GM18519 (cell line): ENCODE data around the gene PARP16.

Experiments used
- ATAC-seq: cut with Tn5 transposase; IDR thresholded peaks from one replicate; pipeline ENCODE4 v1.9.1; 2021; ENCODE audit warnings: mild to moderate bottlenecking, moderate library complexity; ENCODE audit not compliant: unreplicated experiment, low FRiP score

Gene PARP16

DNA sequence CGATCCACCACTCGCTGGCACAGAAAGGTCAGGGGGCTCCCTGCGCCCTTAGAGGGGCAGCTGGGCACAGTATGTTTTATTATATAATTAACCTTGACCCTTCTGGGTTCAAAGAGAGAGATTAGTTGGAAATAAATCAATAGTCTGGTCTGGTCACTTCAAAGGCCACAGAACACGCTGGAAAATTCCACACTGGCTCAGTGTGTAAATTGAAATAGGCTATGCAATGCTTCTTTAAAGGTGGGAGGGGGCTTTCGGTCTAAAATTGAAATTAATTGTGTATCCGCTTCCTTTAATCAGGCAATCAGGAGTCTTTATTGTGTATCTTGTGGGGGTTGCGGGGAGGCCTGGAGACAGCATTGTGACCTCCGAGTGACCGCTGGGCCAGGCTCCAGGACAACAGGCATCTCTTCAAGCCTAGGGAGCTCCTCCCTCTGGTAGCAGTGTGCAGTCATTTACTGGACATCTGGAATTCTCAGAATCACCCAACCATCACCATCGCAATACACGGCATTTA is 25.8 kb upstream of the PARP16 start:
- ATAC-seq: no peak

DNA sequence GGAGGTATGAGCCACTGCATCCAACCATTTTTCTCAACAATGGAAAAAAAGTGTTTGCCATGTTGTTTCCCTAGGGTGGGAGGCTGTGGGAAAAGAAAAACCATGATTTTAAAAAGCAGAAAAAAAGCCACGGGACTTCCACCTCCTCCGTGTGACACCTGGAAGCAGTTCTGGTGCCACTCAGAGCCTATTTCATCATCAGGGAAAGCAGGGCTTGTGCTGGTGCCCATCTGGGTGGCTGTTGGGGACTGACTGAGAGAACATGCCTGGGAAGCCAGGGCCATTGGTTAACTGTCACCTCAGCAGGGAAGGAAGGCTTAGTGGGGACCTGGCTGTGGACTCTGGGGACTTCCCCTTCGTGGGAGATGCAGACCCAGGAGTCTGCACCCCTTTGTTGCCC is 25.1 kb upstream of the PARP16 start:
- no peak for ATAC-seq

DNA sequence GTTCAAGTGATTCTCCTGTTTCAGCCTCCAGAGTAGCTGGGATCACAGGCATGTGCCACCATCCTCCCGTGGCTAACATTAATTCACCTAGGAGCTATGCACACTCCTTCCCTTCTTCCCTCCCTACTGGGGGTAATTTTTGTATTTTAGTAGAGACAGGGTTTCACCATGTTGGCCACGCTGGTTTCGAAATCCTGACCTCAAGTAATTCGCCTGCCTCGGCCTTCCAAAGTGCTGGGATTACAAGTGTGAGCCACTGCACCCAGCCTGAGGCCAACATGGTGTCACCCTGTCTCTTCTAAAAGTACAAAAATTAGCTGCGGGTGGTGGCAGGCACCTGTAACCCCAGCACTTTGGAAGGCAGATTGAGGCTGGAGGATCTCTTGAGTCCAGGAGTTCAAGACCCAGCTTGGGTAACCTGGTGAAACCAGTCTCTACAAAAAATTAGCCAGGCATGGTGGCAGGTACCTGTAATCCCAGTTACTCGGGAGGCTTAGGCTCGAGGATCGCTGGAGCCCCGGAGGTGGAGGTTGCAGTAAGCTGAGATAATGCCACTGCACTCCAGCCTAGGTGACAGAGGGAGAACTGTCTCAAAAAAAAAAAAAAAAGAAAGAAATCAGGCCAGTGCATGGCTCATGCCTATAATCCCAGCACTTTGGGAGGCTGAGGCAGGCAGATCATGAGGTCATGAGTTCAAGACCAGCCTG is 23.9 kb upstream of the PARP16 start:
- no peak for ATAC-seq

DNA sequence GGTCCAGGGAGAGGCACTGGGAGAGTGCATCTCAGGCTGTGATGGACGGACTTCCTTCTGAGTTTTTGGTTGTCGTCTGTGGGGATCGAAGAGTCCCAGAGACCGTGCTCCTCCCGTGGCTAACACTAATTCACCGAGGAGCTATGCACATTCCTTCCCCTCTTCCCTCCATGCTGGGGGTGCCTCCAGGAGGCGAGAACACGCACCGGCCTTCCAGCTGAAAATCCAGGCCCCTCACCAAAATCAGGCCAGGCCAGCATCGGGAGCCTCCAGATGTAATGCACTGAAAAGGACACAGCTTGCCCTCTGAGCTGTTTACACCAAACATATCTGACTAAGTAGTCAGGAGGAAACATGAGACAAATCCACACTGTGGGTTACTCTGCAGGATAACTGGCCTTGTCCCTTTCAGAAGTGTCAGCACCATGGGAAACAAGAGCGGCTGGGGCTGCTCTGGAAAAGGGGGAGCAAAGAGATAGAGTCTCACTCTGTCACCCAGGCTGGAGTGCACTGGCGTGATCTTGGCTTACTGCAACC is 23.3 kb upstream of the PARP16 start:
- no peak for ATAC-seq

DNA sequence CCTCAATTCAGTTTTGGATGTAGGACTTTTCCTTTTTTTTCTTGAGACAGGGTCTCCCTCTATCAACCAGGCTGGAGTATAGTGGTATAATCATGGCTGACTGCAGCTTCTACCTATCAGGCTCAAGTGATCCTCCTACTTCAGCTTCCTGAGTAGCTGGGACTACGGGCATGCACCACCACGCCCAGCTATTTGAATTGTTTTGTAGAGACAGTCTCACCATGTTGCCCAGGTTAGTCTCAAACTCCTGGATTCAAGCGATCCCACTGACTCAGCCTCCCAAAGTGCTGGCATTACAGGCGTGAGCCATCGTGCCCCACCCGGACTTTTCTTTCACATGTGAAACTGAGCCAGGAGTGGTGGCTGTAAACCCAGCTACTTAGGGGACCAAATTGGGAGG is 21.3 kb upstream of the PARP16 start:
- ATAC-seq: no peak

DNA sequence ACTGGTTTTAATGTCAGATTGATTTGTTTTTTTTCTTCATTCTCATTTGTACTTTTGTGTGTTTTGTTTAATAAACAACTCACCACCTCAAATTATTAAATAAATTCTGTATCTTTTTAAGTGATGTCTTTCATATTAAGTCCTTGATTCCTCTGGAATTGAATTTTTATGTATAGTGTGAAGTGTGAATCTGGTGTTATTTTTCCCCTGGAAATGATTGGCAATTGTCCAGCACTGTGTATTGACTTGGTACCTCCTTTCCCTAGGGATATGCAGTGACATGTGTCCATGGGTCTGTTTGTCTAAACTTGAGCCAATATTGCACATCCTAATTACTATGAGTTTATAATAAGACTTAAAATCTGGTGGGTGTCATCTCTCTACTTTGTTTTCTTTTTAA is 19.9 kb upstream of the PARP16 start:
- no peak for ATAC-seq

DNA sequence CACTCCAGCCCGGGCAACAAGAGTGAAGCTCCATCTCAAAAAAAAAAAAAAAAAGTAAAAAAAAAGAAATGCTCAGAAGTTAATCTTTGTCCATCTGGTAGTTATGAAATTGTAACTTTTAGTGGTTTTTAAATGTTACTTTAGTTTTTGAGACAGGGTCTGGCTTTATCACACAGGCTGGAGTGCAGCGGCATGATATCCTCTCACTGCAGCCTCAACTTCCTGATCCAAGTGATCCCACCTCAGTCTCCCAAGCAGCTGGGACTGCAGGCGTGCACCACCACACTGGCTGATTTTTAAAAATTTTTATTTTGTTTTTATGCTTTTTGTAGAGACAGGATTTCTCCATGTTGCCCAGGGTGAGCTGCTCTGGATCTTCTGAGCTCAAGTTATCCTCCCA is 19.1 kb upstream of the PARP16 start:
- ATAC-seq: no peak

DNA sequence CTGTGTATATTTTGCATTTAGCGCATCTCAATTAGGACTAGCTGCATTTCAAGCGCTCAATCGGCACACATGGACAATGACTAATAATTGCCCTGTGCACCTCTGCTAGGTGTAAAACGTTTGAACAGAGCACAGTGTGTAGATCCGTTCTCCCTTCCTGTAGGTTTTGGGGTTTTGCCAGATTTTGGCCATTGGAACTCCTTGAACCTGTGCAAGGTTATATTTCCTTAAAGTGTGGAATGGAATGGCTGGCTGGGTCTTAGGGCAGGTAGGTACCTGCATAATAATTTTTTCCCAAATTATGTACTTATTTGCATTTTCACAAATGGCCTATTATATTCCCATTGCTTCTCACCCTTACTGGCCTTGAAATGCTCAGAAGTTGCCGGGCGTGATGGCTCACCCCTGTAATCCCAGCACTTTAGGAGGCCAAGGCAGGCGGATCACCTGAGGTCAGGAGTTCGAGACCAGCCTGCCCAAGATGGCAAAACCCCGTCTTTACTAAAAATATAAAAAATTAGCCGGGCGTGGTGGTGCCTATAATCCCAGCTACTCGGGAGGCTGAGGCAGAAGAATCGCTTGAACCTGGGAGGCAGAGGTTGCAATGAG is 18.6 kb upstream of the PARP16 start:
- no peak for ATAC-seq

DNA sequence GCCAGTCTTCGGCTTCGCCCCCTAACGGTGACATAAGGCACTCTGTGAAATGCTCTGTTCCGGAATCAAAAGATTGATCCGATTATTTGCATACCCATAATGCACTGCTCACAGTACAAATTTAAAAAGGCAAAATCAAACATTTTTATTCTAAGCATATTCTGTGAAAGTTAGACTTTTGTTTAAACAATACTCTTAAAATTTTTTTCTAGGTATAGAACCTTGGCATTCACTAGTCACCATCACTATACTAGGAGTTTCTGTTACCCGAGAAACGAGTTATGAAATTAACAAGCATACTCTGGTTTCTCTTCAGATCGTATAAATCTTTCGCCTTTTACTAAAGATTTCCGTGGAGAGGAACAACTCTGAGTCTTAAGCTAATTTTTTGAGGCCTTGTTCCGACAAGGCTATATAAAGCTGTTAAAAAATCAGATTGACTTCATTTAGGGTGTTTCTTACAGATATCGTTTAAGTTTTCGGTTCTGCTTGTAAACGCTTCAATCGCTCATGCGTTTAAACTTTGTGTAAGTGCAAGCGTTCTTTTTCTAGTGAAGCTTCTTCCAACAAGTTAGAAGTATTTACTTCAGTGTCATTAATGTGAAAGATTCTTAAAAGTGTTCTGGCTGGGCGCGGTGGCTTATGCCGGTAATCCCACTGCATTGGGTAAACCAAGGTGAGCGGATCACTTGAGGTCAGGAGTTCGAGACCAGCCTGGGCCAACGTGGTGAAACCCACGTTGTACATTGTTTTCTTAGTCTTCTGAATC is 17.9 kb upstream of the PARP16 start, which contains the start of gene RNU5B-1:
TSS of gene RNU5B-1 (plus strand) at position 297 of the 769 bp plus-strand sequence.
- peak; percentile 57 for ATAC-seq

DNA sequence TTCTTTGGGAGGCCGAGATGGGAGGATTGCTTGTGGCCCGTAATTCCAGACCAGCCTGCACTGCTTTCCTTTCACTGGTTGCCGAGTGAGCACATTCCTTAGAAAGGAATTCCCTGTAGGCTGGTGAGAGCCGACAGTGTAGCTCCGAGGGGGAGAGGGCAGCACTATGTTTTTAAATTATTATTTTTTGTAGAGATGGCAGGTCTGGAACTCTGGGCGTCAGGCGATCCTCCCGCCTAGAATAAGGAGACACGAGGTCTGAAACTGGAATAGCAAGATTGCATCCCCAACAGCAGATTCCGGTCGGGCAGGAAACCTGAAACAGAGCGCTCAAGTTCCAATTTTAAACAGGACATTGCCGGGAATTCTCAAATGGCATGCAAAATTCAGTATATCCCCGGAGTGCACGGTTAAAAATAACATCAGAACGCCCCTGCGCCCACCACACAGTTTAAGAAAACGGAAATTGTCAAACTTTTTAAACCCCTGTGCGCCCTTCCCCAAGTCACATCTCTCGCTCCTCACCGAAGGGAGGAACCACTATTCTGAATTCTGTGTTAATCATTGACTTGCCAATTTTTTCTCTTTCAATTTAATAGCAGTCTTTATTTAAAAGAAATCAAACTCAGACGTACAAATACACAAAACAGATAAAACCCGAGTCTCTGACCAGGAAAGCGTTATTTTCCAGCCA is 17.2 kb upstream of the PARP16 start:
- ATAC-seq: peak; percentile 1

DNA sequence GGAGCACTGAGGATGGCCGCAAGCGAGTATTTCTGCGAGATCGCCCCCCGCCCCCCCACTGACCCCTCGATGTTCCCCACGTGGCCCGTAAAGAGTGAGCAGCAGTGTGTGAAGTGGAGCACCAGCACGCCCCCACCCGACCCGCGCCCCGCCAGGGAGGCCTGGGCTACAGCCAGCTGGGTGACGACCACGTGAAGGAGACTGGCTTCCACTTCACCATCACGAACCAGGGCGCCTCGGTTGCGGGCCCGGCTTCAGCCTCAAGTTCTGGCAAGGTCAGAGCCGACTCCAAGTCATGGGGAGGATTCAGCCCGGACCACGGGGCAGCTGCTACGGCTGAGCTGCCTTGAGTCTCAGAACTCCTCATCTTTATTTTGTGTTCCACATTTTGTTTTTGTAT is 15.4 kb upstream of the PARP16 start:
- no peak for ATAC-seq

DNA sequence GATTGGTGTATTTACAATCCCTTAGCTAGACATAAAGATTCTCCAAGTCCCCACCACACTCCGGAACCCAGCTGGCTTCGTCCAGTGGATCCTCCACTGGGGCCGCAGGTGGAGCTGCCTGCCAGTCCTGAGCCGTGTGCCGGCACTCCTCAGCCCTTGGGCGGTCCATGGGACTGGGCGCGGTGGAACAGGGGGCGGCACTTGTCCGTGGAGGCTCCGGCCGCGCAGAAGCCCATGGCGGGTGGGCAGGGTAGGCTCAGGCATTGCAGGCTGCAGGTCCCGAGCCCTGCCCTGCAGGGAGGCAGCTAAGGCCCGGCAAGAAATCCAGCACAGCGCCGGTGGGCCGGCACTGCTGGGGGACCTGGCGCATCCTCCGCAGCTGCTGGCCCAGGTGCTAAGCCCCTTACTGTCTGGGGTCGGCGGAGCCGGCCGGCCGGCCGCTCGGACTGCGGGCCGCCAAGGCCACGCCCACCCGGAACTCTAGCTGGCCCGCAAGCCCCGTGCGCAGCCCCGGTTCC is 14.3 kb upstream of the PARP16 start:
- ATAC-seq: no peak

DNA sequence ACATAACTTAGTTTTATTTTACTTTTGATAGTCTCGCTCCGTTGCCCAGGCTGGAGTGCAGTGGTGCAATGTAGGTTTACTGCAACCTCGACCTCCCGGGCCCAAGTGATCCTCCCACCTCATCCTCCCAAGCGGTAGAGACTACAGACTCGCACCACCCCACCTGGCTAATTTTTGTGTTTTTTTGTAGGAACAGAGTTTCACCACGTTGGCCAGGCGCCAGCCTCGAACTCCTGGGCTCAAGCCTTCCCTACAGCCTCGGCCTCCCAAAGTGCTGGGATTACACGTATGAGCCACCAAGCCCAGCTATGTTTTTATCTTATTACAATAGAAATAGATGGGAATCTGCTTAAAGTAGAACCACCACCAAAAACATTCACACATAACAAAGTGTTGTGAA is 12.0 kb upstream of the PARP16 start:
- ATAC-seq: no peak

DNA sequence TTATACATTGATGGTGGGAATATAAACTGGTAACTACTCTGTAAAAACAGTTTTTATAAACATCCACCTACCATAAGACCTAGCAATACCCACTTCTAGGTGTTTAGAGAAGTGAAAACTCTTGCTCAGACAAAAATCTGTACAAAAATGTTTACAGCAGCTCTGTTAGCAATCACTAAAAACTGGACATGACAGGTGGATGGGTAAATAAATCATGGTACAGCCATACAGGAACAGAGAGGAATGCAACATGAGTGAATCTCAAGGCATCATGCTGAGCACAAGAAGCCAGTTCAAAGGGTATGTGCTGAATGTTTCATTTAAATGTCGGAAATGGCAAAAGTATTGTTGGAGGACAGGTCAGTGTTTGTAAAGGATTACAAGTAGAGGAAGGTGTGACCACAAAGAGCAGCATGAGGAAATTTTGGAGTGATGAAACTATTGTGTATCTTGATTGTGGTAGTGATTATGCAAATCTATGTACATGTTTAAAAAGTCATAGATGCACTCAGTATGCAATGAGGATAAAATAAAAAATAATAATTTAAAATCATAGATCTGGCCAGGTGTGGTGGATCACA is 6.3 kb upstream of the PARP16 start:
- no peak for ATAC-seq

DNA sequence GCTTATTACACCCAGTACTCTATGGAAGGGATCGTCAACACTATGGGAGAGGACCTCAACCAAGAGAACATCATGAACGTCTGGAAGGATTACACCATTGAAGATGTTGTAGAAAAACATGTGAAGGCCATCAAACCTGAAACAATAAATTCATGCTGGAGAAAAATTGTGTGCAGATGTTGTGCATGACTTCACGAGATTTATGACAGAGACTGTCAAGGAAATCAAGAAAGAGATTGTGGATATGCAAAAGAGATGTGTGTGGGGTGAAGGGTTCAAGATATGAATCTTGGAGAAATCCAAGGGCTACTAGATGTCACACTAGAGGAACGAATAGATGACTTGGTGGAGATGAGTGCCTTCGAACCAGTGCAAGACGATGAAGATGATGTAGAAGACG is 3.5 kb upstream of the PARP16 start:
- no peak for ATAC-seq

DNA sequence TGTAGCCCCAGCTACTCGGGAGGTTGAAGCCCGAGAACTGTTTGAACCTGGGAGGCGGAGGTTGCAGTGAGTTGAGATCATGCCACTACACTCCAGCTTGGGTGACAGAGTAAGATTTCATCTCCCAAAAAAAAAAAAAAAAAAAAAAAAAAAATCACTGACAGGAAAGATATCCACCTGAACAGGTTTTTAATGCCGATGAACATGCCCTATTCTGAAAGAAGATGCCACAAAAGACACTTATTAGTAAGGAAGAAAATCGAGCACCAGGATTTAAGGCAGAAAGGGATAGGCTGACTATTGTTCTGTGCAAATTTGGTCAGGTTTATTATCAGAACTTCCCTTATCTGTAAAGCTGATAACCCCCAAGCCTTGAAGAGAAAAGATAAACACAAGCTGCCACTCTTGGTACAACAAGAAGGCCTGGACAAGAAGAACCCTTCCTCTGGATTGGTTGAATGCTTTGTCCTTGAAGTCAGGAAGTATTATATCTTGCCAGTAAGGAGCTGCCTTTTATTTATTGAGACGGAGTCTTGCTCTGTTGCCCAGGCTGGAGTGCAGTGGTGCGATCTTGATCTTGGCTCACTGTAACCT is 2.7 kb upstream of the PARP16 start:
- ATAC-seq: no peak

DNA sequence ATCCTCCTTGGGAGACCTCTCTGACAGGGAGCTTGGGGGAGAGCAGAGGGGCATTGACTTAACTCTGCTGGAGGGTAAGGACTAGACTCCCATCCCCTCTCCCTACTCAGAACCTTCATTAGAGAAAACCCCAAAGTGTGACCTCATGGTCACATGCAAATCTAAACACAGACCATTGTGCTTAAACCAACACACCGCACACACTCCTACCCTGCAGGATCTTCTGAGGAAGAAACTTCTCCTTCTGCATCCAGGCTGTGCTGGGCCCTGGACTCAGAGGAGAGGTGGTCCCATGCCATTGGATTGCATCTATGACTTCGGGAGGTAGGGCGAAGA is 805 bp upstream of the PARP16 start:
- ATAC-seq: no peak

DNA sequence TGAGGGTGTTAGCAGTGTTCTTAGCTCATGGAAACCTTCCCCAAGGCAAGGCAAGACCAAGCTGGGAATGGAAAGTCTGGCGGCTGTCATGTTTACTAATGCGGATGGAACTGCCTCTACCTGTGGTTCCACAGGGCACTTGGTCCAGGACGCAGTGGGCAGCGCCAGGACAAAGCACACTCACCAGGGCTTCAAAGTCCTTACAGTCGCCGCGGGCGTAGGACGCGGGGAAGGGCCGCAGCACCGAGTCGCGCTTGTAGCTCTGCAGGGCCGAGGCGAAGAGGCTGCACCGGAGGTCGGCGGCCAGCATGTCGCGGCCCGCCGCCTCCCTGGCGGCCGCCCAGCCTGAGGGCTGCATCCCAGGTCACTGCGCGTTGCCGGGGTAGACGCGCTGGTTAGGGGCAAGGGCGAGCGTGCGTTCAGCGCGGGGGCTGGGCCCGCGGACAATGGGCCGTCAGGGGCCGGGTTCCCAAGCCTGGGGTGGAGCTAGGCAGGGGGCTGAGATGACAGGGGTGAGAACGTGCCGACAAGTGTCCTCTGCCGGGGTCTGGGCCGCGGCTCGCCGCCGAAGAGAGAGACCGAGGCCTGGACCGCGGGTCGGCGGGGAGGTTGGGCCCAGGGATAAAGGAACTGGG is 497 bp downstream of the PARP16 start:
- peak; percentile 3 for ATAC-seq

DNA sequence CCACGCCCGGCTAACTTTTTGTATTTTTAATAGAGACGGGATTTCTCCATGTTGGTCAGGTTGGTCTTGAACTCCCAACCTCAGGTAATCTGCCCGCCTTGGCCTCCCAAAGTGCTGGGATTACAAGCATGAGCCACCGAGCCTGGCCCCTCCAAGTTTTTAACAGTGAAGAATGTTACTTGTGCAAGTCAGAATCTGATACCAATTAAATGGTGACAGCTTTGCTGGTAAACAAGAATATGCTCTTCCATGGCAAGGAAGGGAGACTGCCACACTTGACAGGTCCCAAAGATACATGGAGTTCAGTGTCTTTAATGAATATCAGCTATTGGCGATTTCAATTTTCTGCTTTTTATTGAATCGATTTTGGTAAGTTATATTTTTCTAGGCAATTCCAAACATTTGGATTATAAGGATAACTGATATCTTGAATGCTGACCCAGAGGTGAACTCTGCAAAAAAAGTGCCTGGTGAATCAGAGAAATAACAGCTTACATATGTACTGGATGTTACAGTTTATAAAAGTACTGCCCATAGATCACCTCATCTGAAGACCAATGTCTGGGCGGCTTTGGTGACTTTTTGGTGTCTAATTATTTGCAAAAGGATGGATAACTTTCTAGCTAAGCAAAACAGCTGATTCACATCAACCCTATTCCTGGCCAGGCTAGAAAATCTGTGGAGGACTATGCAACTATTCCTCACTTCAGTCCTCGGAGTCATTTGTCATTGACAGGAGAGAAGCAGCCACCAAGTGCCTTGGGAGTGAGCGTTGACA is 1.2 kb downstream of the PARP16 start:
- ATAC-seq: no peak
